Glutamatergic neuron (in vitro differentiated cells): ENCODE measurements around the gene CTNNA2. TPM values are rescaled to one million over a fixed set of nuclear protein-coding genes. Genes with fewer than 3 reads are reported as not detected.

Source experiments
- DNase-seq: peaks from one replicate; pipeline ENCODE4 v3.0.0; 2022
- H3K27ac Mint-ChIP-seq: one replicate; pipeline ENCODE4 v1.8.0; 2020; ENCODE audit warnings: mild to moderate bottlenecking, mixed read lengths, inconsistent platforms; ENCODE audit not compliant: unreplicated experiment
- H3K27me3 Mint-ChIP-seq: one replicate; pipeline ENCODE4 v1.8.0; 2020; ENCODE audit warnings: mild to moderate bottlenecking, moderate library complexity, mixed read lengths, inconsistent platforms; ENCODE audit not compliant: unreplicated experiment
- H3K36me3 Mint-ChIP-seq: one replicate; pipeline ENCODE4 v1.8.0; 2020; ENCODE audit warnings: mild to moderate bottlenecking, mixed read lengths, inconsistent platforms; ENCODE audit not compliant: unreplicated experiment
- H3K4me1 Mint-ChIP-seq: one replicate; pipeline ENCODE4 v1.8.0; 2020; ENCODE audit warnings: mild to moderate bottlenecking, low read depth, mixed read lengths, inconsistent platforms; ENCODE audit not compliant: unreplicated experiment
- H3K4me3 Mint-ChIP-seq: one replicate; pipeline ENCODE4 v1.8.0; 2020; ENCODE audit warnings: mild to moderate bottlenecking, mixed read lengths, inconsistent platforms; ENCODE audit not compliant: unreplicated experiment
- H3K9me3 Mint-ChIP-seq: one replicate; pipeline ENCODE4 v1.8.0; 2020; ENCODE audit warnings: mild to moderate bottlenecking, moderate library complexity, mixed read lengths, inconsistent platforms; ENCODE audit not compliant: unreplicated experiment
- CTCF ChIP-seq: fragments of 200-600 bp; sonication (generic); IDR thresholded peaks from one replicate; pipeline ENCODE4 v1.5.0; 2021; ENCODE audit not compliant: partially characterized antibody, unreplicated experiment
- total RNA-seq: library from RNA; stranded (reverse); fragmentation: NEBNext Ultra II Directional; extraction: Animal tissue kit (Norgen Biotek cat#: 25700); gene quantifications from one replicate; pipeline ENCODE4 v1.2.1, GENCODE V29; 2021; ENCODE audit not compliant: unreplicated experiment

CTNNA2 gene
- total RNA-seq, 1 donor from 2014 or later = 76.2 TPM

DNA sequence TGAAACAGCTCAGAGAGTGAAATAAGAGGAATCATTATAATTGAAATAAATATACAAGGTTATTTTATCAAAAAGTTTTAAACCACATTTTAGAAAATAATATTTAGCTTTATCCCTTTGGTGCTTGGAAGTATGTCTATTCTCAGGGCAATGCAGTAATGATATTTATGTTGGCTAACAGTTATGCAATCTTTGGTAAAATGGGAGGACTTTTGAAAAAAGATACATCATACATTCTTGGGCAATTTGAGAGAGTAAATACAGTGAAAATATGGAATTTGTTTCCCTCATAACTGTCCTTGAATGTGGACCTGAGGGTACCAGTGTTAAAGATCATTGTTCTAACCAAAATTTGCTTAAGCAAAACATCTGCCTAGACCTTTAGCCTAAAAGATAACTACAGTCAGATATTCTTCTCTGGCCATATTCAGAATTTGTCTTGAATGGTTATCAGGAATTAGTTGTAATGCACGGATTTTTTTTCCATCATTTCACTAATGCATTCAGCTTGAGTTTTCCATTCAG lies 654.5 kb downstream of the CTNNA2 start:
- H3K4me1 Mint-ChIP-seq = no peaks in the 10 kb centered on the region
- no peak overlapping the region for H3K4me3 Mint-ChIP-seq
- no peak for DNase-seq
- TF ChIP-seq CTCF = no peak
- H3K27me3 Mint-ChIP-seq = no peaks in the 10 kb centered on the region
- no peaks in the 10 kb centered on the region for H3K36me3 Mint-ChIP-seq
- H3K27ac Mint-ChIP-seq = no peak overlapping the region
- H3K9me3 Mint-ChIP-seq = no peaks in the 10 kb centered on the region

- TF ChIP-seq CTCF = no peak
- no peaks in the 10 kb centered on the region for H3K9me3 Mint-ChIP-seq
- no peaks in the 10 kb centered on the region for H3K27me3 Mint-ChIP-seq
- H3K4me3 Mint-ChIP-seq = no peak overlapping the region
- H3K4me1 Mint-ChIP-seq = no peaks in the 10 kb centered on the region
- no peak overlapping the region for H3K27ac Mint-ChIP-seq
- H3K36me3 Mint-ChIP-seq = no peaks in the 10 kb centered on the region
- no peak for DNase-seq
Measured at GRCh38 chr2:80168037-80168436, 655.2 kb downstream of the CTNNA2 start.

DNA sequence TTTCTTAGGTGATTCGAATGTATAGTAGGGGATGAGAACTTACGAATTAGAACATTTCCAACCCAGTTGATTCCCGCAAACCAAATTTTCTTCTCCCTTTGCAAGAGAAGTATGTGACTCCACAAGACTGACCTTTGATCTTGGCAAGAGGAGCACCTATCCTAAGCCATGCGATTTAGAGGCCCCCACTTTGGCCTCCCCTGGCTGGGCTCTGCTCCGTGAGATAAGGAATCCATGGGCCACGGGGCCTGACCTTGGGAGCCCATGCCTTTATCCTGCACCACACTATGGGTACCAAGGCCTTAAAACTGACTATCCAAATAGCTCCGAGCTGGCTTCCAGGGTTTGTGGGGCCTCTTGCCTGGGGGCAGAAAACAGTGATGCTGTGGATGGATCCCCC lies 656.0 kb downstream of the CTNNA2 start:
- no peak overlapping the region for H3K27ac Mint-ChIP-seq
- H3K4me3 Mint-ChIP-seq = no peak overlapping the region
- no peaks in the 10 kb centered on the region for H3K9me3 Mint-ChIP-seq
- DNase-seq = no peak
- no peak for TF ChIP-seq CTCF
- no peaks in the 10 kb centered on the region for H3K27me3 Mint-ChIP-seq
- H3K36me3 Mint-ChIP-seq = no peaks in the 10 kb centered on the region
- H3K4me1 Mint-ChIP-seq = no peaks in the 10 kb centered on the region

- H3K27me3 Mint-ChIP-seq = no peaks in the 10 kb centered on the region
- H3K4me1 Mint-ChIP-seq = no peaks in the 10 kb centered on the region
- H3K36me3 Mint-ChIP-seq = no peaks in the 10 kb centered on the region
- no peak overlapping the region for H3K4me3 Mint-ChIP-seq
- no peak for DNase-seq
- no peaks in the 10 kb centered on the region for H3K9me3 Mint-ChIP-seq
- H3K27ac Mint-ChIP-seq = no peak overlapping the region
- no peak for TF ChIP-seq CTCF
Measured at GRCh38 chr2:80169811-80170594, 657.2 kb downstream of the CTNNA2 start.

DNA sequence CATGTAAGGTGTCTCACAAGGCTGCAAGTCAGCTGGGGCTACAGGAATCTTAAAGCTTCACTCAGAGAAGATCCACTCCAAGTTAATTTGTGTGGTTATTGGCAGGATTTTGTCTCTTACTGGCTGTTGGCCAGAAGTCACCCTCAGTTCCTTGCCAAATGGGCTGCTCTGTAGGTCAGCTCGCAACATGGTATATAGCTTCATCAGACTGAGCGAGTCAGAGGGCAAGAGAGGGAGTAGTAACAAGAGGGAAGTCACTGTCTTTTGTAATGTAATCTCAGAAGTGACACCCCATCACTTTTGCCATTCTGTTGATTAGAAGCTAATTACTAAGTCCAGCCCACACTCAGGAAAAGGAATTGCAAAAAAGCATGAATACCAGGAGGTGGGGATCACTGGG lies 672.2 kb downstream of the CTNNA2 start:
- DNase-seq = no peak
- TF ChIP-seq CTCF = no peak
- Mint-ChIP-seq H3K4me1 (peaks cover 2% of the 10 kb centered on the region), H3K9me3 (peaks cover 6% of the 10 kb centered on the region), H3K36me3 (peaks cover 8% of the 10 kb centered on the region), H3K27ac (no peak overlapping the region), H3K4me3 (no peak overlapping the region), H3K27me3 (no peaks in the 10 kb centered on the region)
